Uterus (tissue), 4 donors: ENCODE data around the gene ACAD10. TPM values are rescaled to one million over a fixed set of nuclear protein-coding genes. Genes with fewer than 3 reads are reported as not detected.

Experiments
- DNase-seq, 2 donors: peaks; one replicate each; pipeline ENCODE4 v3.0.0-alpha.2; 2019 to 2020
- H3K27ac ChIP-seq, 2 donors: fragments of 200-600 bp; sonication (generic); 1 replicate in 1 of 2; 2 replicates in 1 of 2; pipeline ENCODE4 v1.5.1; 2016 to 2018
- H3K27me3 ChIP-seq, 2 donors: fragments of 200-600 bp; sonication (generic); one replicate each; pipeline ENCODE4 v1.5.1; 2018 to 2019; ENCODE audit warnings: control low read depth in 1 of 2
- H3K36me3 ChIP-seq, 2 donors: fragments of 200-600 bp; sonication (generic); one replicate each; pipeline ENCODE4 v1.5.1; 2019; ENCODE audit warnings: control low read depth in 1 of 2
- H3K4me1 ChIP-seq, 2 donors: fragments of 200-600 bp; sonication (generic); one replicate each; pipeline ENCODE4 v1.5.1; 2018 to 2019; ENCODE audit warnings: control low read depth in 1 of 2
- H3K4me3 ChIP-seq, 2 donors: fragments of 200-600 bp; sonication (generic); 1 replicate in 1 of 2; 2 replicates in 1 of 2; pipeline ENCODE4 v1.5.1; 2018 to 2019; ENCODE audit warnings: mild to moderate bottlenecking in 1 of 2
- H3K9me3 ChIP-seq, 2 donors: fragments of 200-600 bp; sonication (generic); one replicate each; pipeline ENCODE4 v1.5.1; 2019; ENCODE audit warnings: control low read depth in 1 of 2
- CTCF ChIP-seq, 4 experiments: fragments of 200-600 bp in 2 of 4; fragments of 450-650 bp in 2 of 4; sonication (generic) in 2 of 4; IDR thresholded peaks; one replicate each; pipeline ENCODE4 v1.5.1; 2016 to 2019; ENCODE audit warnings: antibody characterized with exemption in 4 of 4, mild to moderate bottlenecking in 2 of 4, moderate library complexity in 1 of 4
- POLR2A ChIP-seq, 2 donors: fragments of 450-650 bp; IDR thresholded peaks; one replicate each; pipeline ENCODE4 v1.6.1; 2016; ENCODE audit warnings: antibody characterized with exemption in 2 of 2, mild to moderate bottlenecking in 1 of 2, moderate library complexity in 1 of 2
- intact Hi-C: fragments of 100-400 bp; cut with DNase I; formaldehyde crosslinking; loops from one replicate; pipeline ENCODE4 v1.15.1; 2023; ENCODE audit warnings: low total_unique reads
- total RNA-seq, 4 donors: library from RNA; depleted of rRNA in 3 of 4; stranded (reverse); fragments of >200 nt in 3 of 4; gene quantifications; one replicate each; pipeline versions ENCODE4 v1.1.0 to v1.2.4, GENCODE V29; 2014 to 2023
- donor health status: DM: yes; HTN: yes; CAD: no.

ACAD10 gene
- 10 to 100 TPM; 19.4 to 46.4 (median 26.7) TPM for total RNA-seq

- Histone ChIP-seq H3K9me3 (no peaks in the 10 kb centered on the region), H3K36me3 (no peaks in the 10 kb centered on the region), H3K4me1 (no peaks in the 10 kb centered on the region), H3K4me3 (peak within 1 kb of the TSS; percentile 94 to 100), H3K27me3 (no peaks in the 10 kb centered on the region), H3K27ac (peak within 1 kb of the TSS; percentile 79 to 86)
- DNase-seq = peak; percentile 90 to 94
- TF ChIP-seq CTCF (IDR thresholded peaks at IDR 0.05) (peak in 2 of 4 experiments; percentile 11 to 34), POLR2A (IDR thresholded peaks at IDR 0.05) (peak; percentile 56 to 70)
- intact Hi-C loops = no loop called here
Observed at GRCh38 chr12:111685811-111686573, at the start of gene ACAD10, which contains the start of gene BRAP. TSS of gene ACAD10 (plus strand) at chr12:111686053. CDS start at chr12:111692710, 6,657 bp downstream. TSS of gene BRAP (minus strand) at chr12:111685956. CDS start at chr12:111685792, 164 bp downstream.

GRCh38 chr12:111636209-111636945 lies 49.5 kb upstream of the ACAD10 start:
- peaks cover 0 to 5% of the 10 kb centered on the region in 2 donors for H3K4me1 ChIP-seq
- no peak overlapping the region for H3K4me3 ChIP-seq
- no peaks in the 10 kb centered on the region for H3K36me3 ChIP-seq
- H3K9me3 ChIP-seq = no peaks in the 10 kb centered on the region
- peak overlapping the region; percentile 80 to 82 for H3K27ac ChIP-seq
- peak; percentile 73 to 86 for DNase-seq
- TF ChIP-seq POLR2A (IDR thresholded peaks at IDR 0.05) = no peak
- no peak for TF ChIP-seq CTCF (IDR thresholded peaks at IDR 0.05)
- H3K27me3 ChIP-seq = no peaks in the 10 kb centered on the region
- intact Hi-C loops = no loop called here

GRCh38 chr12:111638556-111638955 lies 47.3 kb upstream of the ACAD10 start:
- Histone ChIP-seq H3K27me3 (no peaks in the 10 kb centered on the region), H3K27ac (no peak overlapping the region), H3K9me3 (no peaks in the 10 kb centered on the region), H3K4me1 (peaks cover 0 to 8% of the 10 kb centered on the region in 2 donors), H3K4me3 (no peak overlapping the region), H3K36me3 (no peaks in the 10 kb centered on the region)
- TF ChIP-seq POLR2A (IDR thresholded peaks at IDR 0.05) = no peak
- no peak for TF ChIP-seq CTCF (IDR thresholded peaks at IDR 0.05)
- no peak for DNase-seq
- intact Hi-C loops = no loop called here

GRCh38 chr12:111640506-111640905 lies 45.3 kb upstream of the ACAD10 start:
- intact Hi-C loops = no loop called here
- no peak overlapping the region for H3K27ac ChIP-seq
- TF ChIP-seq POLR2A (IDR thresholded peaks at IDR 0.05) (no peak), CTCF (IDR thresholded peaks at IDR 0.05) (no peak)

More at GRCh38 chr12:111640506-111640905, 45.3 kb upstream of the ACAD10 start:
- Histone ChIP-seq H3K36me3 (no peaks in the 10 kb centered on the region), H3K9me3 (no peaks in the 10 kb centered on the region), H3K4me1 (peaks cover 0 to 8% of the 10 kb centered on the region in 2 donors), H3K27me3 (no peaks in the 10 kb centered on the region), H3K4me3 (no peak overlapping the region)
- no peak for DNase-seq
